SK-N-SH treated with all-trans-retinoic acid at 6 μM for 48 hours (cell line): ENCODE measurements around the gene MAP3K15.
A peak's percentile ranks its signal among the peaks of the same experiment; 100 is the strongest.

Source experiments
- ATAC-seq: fragments of 200-7000 bp; cut with Tn5 transposase; 3 replicates; pipeline ENCODE4 v1.9.1; 2020; ENCODE audit warnings: mild to moderate bottlenecking, moderate library complexity
- BACH2 ChIP-seq: fragments of 250-450 bp; sonication (Bioruptor Pico); IDR thresholded peaks from 2 replicates; pipeline ENCODE4 v1.9.0; 2021; ENCODE audit warnings: mild to moderate bottlenecking, borderline replicate concordance
- CSDC2 ChIP-seq: fragments of 250-450 bp; sonication (Bioruptor Pico); IDR thresholded peaks from 2 replicates; pipeline ENCODE4 v1.5.0; 2020; ENCODE audit warnings: mild to moderate bottlenecking, moderate library complexity
- ESRRG ChIP-seq: fragments of 250-450 bp; sonication (Bioruptor Pico); IDR thresholded peaks from 2 replicates; pipeline ENCODE4 v1.6.1; 2021; ENCODE audit warnings: mild to moderate bottlenecking
- GLIS3 ChIP-seq: fragments of 250-450 bp; sonication (Bioruptor Pico); IDR thresholded peaks from 2 replicates; pipeline ENCODE4 v1.5.0; 2020; ENCODE audit warnings: mild to moderate bottlenecking, moderate library complexity
- OSR1 ChIP-seq: fragments of 250-450 bp; sonication (Bioruptor Pico); IDR thresholded peaks from 2 replicates; pipeline ENCODE4 v1.8.0; 2022; ENCODE audit warnings: moderate library complexity, mild to moderate bottlenecking, inconsistent platforms
- POU6F1 ChIP-seq: fragments of 250-450 bp; sonication (Bioruptor Pico); IDR thresholded peaks from 2 replicates; pipeline ENCODE4 v1.8.0; 2021; ENCODE audit warnings: low read depth, mild to moderate bottlenecking, moderate library complexity, borderline replicate concordance
- PPARA ChIP-seq: fragments of 250-450 bp; sonication (Bioruptor Pico); IDR thresholded peaks from 2 replicates; pipeline ENCODE4 v1.5.0; 2020; ENCODE audit warnings: mild to moderate bottlenecking, borderline replicate concordance
- RARB ChIP-seq: fragments of 250-450 bp; sonication (Bioruptor Pico); IDR thresholded peaks from 2 replicates; pipeline ENCODE4 v1.8.0; 2021; ENCODE audit warnings: mild to moderate bottlenecking, moderate library complexity
- SNAI2 ChIP-seq: fragments of 250-450 bp; sonication (Bioruptor Pico); IDR thresholded peaks from 2 replicates; pipeline ENCODE4 v1.5.0; 2020; ENCODE audit warnings: mild to moderate bottlenecking, moderate library complexity
- TCF4 ChIP-seq: fragments of 250-450 bp; sonication (Bioruptor Pico); IDR thresholded peaks from 2 replicates; pipeline ENCODE4 v1.8.0; 2021; ENCODE audit warnings: mild to moderate bottlenecking, moderate library complexity, borderline replicate concordance
- TOX ChIP-seq: fragments of 250-450 bp; sonication (Bioruptor Pico); IDR thresholded peaks from 2 replicates; pipeline ENCODE4 v1.8.0; 2021; ENCODE audit warnings: mild to moderate bottlenecking, moderate library complexity, borderline replicate concordance
- TSHZ2 ChIP-seq: fragments of 250-450 bp; sonication (Bioruptor Pico); IDR thresholded peaks from 2 replicates; pipeline ENCODE4 v1.5.0; 2020; ENCODE audit warnings: mild to moderate bottlenecking, moderate library complexity
- ZC3H10 ChIP-seq: fragments of 250-450 bp; sonication (Bioruptor Pico); IDR thresholded peaks from 2 replicates; pipeline ENCODE4 v1.5.1; 2021; ENCODE audit warnings: mild to moderate bottlenecking, moderate library complexity
- ZFP3 ChIP-seq: fragments of 250-450 bp; sonication (Bioruptor Pico); IDR thresholded peaks from 2 replicates; pipeline ENCODE4 v1.5.0; 2020; ENCODE audit warnings: mild to moderate bottlenecking, moderate library complexity
- ZNF565 ChIP-seq: fragments of 450-650 bp; formaldehyde crosslinking; conservative IDR thresholded peaks from 2 replicates; pipeline ENCODE4 v1.5.0; 2020; ENCODE audit warnings: low read depth, mild to moderate bottlenecking, moderate library complexity
- ZNF70 ChIP-seq: fragments of 450-650 bp; formaldehyde crosslinking; IDR thresholded peaks from 2 replicates; pipeline ENCODE4 v1.5.0; 2020; ENCODE audit warnings: mild to moderate bottlenecking, moderate library complexity
- ZNF8 ChIP-seq: fragments of 450-650 bp; formaldehyde crosslinking; IDR thresholded peaks from 2 replicates; pipeline ENCODE4 v1.5.0; 2020; ENCODE audit warnings: mild to moderate bottlenecking, moderate library complexity
- TF ChIP-seq, protein P1 (sequence below): fragments of 250-450 bp; sonication (Bioruptor Pico); IDR thresholded peaks from 2 replicates; pipeline ENCODE4 v1.5.1; 2021; ENCODE audit warnings: mild to moderate bottlenecking, moderate library complexity
- TF ChIP-seq, protein P2 (sequence below): fragments of 250-450 bp; sonication (Bioruptor Pico); IDR thresholded peaks from 2 replicates; pipeline ENCODE4 v1.8.0; 2020; ENCODE audit warnings: mild to moderate bottlenecking, moderate library complexity, borderline replicate concordance

Gene MAP3K15

GRCh38 chrX:19535476-19535875, 20.2 kb upstream of the MAP3K15 start:
- ATAC-seq: peak; percentile 70
- TF ChIP-seq GLIS3 (CRISPR knock-in tag): no peak
- no peak for TF ChIP-seq ZC3H10 (CRISPR knock-in tag)
- TF ChIP-seq SNAI2 (CRISPR knock-in tag): no peak
- no peak for TF ChIP-seq ESRRG (CRISPR knock-in tag)

DNA sequence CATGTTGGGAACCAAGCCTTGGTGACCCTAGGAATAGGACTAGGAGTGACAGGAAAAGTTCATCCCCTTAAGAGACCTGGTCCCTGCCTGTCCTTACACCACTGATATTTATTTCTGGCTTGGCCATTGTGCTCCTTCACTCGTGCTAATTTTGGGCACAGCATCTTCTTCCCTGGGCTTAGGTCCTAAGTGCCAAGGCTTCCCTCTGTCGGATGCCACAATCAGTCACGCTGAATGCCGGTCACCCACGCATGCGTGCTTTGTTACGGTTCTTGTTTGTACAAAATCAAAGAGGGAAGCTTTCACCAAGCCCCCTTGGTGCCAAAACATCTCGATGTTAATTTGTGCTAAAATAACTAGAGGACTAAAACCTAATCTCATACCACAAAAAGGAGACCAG, 17.4 kb upstream of the MAP3K15 start:
- ATAC-seq: no peak
- TF ChIP-seq ZNF8 (CRISPR knock-in tag) (no peak), OSR1 (no peak), ZC3H10 (CRISPR knock-in tag) (no peak), TSHZ2 (CRISPR knock-in tag) (no peak), ZNF70 (CRISPR knock-in tag) (no peak), ZFP3 (no peak), RARB (CRISPR knock-in tag) (no peak), GLIS3 (CRISPR knock-in tag) (no peak), CSDC2 (no peak), ZNF565 (no peak), PPARA (no peak), BACH2 (CRISPR knock-in tag) (no peak), TCF4 (CRISPR knock-in tag) (no peak)
- TF ChIP-seq, protein P1, sequence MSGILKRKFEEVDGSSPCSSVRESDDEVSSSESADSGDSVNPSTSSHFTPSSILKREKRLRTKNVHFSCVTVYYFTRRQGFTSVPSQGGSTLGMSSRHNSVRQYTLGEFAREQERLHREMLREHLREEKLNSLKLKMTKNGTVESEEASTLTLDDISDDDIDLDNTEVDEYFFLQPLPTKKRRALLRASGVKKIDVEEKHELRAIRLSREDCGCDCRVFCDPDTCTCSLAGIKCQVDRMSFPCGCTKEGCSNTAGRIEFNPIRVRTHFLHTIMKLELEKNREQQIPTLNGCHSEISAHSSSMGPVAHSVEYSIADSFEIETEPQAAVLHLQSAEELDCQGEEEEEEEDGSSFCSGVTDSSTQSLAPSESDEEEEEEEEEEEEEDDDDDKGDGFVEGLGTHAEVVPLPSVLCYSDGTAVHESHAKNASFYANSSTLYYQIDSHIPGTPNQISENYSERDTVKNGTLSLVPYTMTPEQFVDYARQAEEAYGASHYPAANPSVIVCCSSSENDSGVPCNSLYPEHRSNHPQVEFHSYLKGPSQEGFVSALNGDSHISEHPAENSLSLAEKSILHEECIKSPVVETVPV (CRISPR knock-in tag): no peak

- no peak for ATAC-seq
These were observed 2.7 kb upstream of the MAP3K15 start for GRCh38 chrX:19517965-19518364.

More at GRCh38 chrX:19517965-19518364, 2.7 kb upstream of the MAP3K15 start:
- no peak for TF ChIP-seq GLIS3 (CRISPR knock-in tag)
- no peak for TF ChIP-seq ZNF565
- TF ChIP-seq, protein P1 (CRISPR knock-in tag): no peak
- TF ChIP-seq SNAI2 (CRISPR knock-in tag): no peak
- TF ChIP-seq ZNF70 (CRISPR knock-in tag): no peak
- no peak for TF ChIP-seq PPARA
- no peak for TF ChIP-seq POU6F1 (CRISPR knock-in tag)
- no peak for TF ChIP-seq CSDC2
- TF ChIP-seq TSHZ2 (CRISPR knock-in tag): no peak
- no peak for TF ChIP-seq ESRRG (CRISPR knock-in tag)
- TF ChIP-seq ZNF8 (CRISPR knock-in tag): no peak
- TF ChIP-seq, protein P2, sequence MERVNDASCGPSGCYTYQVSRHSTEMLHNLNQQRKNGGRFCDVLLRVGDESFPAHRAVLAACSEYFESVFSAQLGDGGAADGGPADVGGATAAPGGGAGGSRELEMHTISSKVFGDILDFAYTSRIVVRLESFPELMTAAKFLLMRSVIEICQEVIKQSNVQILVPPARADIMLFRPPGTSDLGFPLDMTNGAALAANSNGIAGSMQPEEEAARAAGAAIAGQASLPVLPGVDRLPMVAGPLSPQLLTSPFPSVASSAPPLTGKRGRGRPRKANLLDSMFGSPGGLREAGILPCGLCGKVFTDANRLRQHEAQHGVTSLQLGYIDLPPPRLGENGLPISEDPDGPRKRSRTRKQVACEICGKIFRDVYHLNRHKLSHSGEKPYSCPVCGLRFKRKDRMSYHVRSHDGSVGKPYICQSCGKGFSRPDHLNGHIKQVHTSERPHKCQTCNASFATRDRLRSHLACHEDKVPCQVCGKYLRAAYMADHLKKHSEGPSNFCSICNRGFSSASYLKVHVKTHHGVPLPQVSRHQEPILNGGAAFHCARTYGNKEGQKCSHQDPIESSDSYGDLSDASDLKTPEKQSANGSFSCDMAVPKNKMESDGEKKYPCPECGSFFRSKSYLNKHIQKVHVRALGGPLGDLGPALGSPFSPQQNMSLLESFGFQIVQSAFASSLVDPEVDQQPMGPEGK (CRISPR knock-in tag): no peak
- TF ChIP-seq ZFP3: no peak
- no peak for TF ChIP-seq OSR1
- TF ChIP-seq ZC3H10 (CRISPR knock-in tag): no peak
- no peak for TF ChIP-seq TOX (CRISPR knock-in tag)
- no peak for TF ChIP-seq TCF4 (CRISPR knock-in tag)
